HG03039 (cell line): Measurements from ENCODE around the gene SLC16A11.
"Not testable (repeated sequence)": the region's sequence is repeated elsewhere in the genome, so short reads cannot be mapped to it uniquely, and the experiment has no call there.

Experiments
- ATAC-seq: cut with Tn5 transposase; IDR thresholded peaks from one replicate; pipeline ENCODE4 v1.9.1; 2021; ENCODE audit warnings: mild to moderate bottlenecking, moderate library complexity; ENCODE audit not compliant: unreplicated experiment

The SLC16A11 gene

DNA sequence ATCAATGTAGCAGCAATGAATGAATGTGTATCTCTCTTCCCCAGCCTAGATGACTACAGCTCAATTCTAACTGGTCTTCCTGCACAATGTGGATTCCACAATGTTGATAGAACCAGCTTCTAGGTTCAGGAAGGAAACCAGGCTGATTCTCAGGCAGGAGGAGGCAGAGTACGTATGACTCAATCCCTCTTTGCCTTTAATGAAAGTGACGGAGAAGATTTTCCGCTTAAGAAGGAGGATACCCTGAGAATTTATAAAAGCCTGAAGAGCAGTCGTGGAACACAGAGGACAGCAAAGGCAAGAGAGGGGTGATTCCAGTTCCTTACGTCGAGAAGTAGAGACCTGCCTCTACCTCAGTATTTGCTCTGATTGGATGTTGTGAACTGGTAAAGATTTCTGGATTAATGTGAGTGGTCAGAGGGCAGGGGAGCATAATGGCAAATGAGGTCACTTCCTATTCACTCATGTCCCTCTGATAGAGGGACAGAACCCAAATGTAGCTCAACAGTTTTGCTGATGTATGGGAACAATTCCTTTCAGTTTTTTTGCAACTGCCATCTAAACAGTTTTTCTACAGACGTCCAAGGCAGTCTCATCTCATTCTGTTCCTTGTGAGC lies 15.0 kb upstream of the SLC16A11 start:
- ATAC-seq = no peak

GRCh38 chr17:7056386-7056785 lies 12.5 kb upstream of the SLC16A11 start:
- ATAC-seq = no peak

DNA sequence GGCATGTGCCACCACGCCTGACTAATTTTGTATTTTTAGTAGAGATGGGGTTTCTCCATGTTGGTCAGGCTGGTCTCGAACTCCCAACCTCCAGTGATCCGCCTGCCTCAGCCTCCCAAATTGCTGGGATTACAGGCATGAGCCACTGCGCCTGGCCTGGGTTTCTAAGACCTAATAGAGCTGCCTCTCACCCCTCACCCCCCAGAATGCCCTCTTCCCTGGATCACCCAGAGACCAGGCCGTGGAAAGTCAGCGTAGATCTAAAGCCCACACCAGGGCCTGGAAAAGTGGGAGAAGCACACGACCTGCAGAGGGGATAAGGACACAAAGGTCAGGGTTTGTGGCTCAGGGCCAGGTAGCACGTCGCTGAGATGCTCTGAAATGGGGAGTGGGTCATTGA lies 6.7 kb upstream of the SLC16A11 start:
- not testable (repeated sequence) for ATAC-seq

DNA sequence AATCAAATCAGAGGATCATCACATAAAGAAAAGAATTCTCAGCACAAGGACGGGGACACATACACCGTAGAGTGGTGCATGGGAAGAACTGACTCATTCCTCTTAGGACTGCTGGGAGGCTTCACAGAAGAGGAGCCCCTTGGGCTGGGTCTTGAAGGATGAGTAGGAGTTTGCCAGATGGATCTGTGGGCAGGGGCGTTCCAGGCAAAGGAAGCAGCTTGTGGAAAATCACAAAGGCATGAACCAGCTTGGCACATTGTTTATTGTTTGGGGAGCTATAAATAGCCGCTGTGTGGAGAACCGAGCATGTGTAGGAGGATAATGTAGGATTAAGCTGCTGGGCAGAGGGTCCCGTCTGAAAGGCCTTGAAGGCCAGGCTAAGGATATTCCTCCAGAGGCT lies 5.1 kb upstream of the SLC16A11 start:
- ATAC-seq = no peak

- ATAC-seq = no peak
Measured at GRCh38 chr17:7047566-7047965, 3.7 kb upstream of the SLC16A11 start.

- not testable (repeated sequence) for ATAC-seq
Measured at GRCh38 chr17:7046725-7047397, 3.0 kb upstream of the SLC16A11 start.

- ATAC-seq = no peak
Measured at GRCh38 chr17:7046127-7046724, 2.3 kb upstream of the SLC16A11 start.

DNA sequence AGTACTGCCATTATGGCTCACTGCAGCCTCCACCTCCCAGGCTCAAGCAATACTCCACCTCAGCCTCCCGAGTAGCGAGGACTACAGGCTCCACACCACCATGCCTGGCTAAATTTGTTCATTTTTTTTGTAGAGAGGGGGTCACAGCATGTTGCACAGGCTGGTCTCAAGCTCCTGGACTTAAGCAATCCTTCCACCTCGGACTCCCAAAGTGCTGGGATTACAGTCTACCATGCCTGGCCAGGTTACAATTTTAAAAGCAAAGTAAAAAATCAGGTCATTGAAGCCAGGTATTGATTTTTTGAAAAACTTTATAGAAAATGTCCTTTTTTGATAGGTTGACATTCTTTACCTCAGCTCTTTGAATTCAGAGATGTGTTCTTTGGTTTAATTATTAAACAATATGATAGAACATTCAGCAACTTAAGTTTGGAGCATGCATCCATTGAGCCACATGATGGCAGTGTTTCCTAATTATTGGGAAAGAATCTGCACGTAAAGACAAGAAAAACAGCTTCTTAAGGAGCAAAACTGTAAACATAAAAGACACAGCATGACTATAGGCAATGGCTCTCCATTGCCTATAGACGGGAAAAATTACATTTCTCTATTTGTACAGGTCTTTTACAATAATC lies 1.7 kb upstream of the SLC16A11 start:
- no peak for ATAC-seq

DNA sequence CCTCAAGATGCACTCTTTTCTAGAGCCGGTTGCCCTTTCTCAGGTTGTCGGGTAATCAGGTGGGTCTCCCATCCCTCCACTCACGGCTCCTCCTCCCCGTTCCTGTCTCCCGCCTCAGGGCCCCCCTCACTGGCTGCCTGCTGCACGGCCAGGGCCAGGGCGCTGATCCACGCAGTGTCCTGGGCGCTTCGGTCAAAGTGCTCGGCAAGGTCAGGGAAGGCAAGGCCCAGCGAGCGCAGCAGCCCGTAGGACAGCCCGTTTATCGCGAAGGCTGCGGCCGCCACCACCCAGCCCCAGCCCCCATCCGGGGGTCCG lies 753 bp downstream of the SLC16A11 start:
- no peak for ATAC-seq

- no peak for ATAC-seq
Measured at GRCh38 chr17:7042501-7043181, 1.3 kb downstream of the SLC16A11 start.

GRCh38 chr17:7041607-7042500 lies 2.0 kb downstream of the SLC16A11 start:
- ATAC-seq = no peak

GRCh38 chr17:7039832-7040231 lies 4.1 kb downstream of the SLC16A11 start:
- ATAC-seq = no peak

DNA sequence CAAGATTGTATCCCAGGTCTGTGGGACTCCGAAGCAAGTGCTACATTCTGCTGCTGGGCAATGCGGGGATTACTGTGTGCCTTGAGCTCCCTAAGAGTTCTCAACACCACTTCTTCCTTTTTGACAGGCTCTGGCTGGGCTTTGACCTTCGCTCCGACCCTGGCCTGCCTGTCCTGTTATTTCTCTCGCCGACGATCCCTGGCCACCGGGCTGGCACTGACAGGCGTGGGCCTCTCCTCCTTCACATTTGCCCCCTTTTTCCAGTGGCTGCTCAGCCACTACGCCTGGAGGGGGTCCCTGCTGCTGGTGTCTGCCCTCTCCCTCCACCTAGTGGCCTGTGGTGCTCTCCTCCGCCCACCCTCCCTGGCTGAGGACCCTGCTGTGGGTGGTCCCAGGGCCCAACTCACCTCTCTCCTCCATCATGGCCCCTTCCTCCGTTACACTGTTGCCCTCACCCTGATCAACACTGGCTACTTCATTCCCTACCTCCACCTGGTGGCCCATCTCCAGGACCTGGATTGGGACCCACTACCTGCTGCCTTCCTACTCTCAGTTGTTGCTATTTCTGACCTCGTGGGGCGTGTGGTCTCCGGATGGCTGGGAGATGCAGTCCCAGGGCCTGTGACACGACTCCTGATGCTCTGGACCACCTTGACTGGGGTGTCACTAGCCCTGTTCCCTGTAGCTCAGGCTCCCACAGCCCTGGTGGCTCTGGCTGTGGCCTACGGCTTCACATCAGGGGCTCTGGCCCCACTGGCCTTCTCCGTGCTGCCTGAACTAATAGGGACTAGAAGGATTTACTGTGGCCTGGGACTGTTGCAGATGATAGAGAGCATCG lies 5.6 kb downstream of the SLC16A11 start:
- ATAC-seq = no peak

DNA sequence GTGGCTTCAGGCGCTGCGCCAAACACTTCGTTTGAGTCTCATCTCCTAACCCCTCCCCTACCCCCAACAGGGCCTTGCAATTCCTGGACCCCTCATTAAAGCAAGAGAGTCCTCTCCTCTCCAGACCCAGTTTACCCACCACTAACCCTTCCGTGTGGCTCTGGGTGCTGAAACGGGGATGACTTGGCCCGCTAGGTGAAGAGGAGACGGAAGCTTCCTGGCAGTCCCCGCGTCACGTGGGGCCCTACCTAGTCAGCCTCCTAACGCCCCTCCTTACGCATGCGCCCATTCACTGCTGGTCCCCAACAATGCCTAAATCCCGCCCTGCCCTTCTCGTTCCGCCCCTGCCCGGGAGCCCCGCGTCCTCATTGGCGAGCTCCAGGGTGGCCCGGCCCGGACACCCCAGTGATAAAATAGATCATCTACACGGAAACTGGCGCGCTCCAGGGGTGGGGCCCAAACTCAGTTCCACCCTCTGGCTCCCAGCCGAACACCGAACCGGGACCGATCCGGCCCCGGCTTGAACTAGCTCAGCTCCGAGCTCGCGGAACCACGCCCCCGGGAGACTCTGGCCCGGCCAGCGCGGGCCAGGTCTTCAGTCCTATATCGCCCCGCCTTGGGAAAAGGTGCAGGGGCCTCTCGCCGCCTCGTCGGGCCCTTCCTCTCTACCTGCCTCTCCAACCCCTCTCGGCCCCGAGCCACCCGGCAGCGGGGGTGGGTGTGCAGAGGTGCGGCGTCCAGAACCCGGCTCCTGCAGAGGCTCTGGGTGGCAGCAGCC lies 8.1 kb downstream of the SLC16A11 start, which contains the start of gene SLC16A13:
Gene SLC16A13 (plus strand): TSS at position 425 of the 778 bp plus-strand sequence. CDS start 368 bp downstream, outside the sequence.
- peak; percentile 84 for ATAC-seq

- no peak for ATAC-seq
Measured at GRCh38 chr17:7034955-7035590, 8.8 kb downstream of the SLC16A11 start.

DNA sequence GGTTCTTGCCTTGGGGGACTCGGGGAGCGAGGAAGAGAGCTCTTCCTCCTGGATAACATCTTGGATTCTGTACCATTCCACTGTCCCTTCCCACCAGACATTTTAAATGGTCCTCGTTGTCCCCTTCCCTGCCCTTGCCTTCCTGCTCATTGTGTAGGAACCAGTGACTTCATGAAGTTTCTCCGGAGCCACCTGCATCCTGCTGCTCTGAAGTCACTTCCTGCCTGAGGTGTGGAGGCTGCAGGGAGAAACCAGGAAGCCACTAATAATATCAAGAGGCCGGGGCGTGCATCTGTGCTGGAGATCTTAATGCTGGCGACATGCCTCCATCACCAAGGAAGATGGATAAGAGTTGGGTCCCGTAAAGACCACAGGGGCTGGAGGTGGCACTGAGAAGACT lies 14.2 kb downstream of the SLC16A11 start:
- no peak for ATAC-seq

GRCh38 chr17:7029096-7029495 lies 14.8 kb downstream of the SLC16A11 start:
- ATAC-seq = no peak

GRCh38 chr17:7027335-7027734 lies 16.6 kb downstream of the SLC16A11 start:
- ATAC-seq = no peak
